Fibroblast of gingiva (primary cell): Measurements from ENCODE around the gene RAP2B.
A peak's percentile ranks its signal among the peaks of the same experiment; 100 is the strongest.
"Not testable (repeated sequence)": the region's sequence is repeated elsewhere in the genome, so short reads cannot be mapped to it uniquely, and the experiment has no call there.

Experiments
- DNase-seq: peaks from one replicate; pipeline ENCODE4 v3.0.0-alpha.2; 2011; ENCODE audit warnings: low read depth

Gene RAP2B

DNA sequence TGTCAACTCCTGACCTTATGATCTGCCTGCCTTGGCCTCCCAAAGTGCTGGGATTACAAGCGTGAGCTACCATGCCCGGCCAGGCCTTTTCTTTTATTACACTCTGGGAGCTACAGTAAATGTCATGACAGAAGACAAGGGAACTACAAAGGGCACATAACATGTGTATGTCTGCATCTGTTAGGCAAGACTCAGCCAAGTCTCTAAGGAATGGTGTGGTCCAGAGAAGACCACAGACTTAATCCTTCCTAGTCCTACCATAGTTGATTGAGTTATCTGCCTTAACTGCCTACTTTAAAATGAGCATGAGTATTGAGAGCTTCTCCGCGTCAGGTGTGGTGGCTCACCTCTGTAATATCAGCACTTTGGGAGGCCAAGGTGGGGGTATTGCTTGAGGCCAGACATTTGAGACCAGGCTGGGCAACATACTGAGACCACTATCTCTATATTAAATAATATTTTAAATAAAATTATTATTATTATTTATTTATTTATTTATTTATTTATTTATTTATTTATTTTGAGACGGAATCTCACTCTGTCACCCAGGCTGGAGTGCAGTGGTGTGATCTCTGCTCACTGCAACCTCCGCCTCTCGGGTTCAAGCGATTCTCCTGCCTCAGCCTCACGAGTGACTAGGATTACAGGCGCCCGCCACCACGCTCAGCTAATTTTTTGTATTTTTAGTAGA lies 31.9 kb downstream of the RAP2B start:
- not testable (repeated sequence) for DNase-seq

DNA sequence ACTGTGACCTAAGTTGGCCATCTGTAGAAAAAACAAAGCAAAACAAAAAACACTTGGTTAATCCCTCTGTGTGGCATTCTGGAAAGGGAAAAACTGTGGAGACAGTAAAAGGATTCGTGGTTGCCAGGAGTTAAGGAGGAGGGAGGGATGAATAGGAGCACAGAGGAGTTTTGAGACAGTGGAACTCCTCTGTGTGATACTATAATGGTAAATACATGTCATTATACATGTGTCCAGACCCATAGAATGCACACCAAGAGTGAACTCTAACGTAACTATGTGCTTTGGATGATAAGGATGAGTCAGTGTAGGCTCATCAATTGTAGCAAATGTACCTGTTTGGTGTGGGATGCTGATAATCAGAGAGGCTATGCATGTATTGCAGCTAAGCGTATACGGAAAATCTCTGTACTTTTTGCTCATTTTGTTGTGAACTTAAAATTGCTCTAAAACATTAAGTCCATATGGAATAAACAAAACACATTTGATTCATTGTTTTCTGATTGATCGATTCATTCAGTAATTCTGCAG lies 33.4 kb downstream of the RAP2B start:
- DNase-seq: no peak

GRCh38 chr3:153209596-153209995 lies 47.6 kb downstream of the RAP2B start:
- DNase-seq: peak; percentile 46

GRCh38 chr3:153210146-153210545 lies 48.1 kb downstream of the RAP2B start:
- peak; percentile 25 for DNase-seq

GRCh38 chr3:153210660-153211059 lies 48.6 kb downstream of the RAP2B start:
- DNase-seq: peak; percentile 77

DNA sequence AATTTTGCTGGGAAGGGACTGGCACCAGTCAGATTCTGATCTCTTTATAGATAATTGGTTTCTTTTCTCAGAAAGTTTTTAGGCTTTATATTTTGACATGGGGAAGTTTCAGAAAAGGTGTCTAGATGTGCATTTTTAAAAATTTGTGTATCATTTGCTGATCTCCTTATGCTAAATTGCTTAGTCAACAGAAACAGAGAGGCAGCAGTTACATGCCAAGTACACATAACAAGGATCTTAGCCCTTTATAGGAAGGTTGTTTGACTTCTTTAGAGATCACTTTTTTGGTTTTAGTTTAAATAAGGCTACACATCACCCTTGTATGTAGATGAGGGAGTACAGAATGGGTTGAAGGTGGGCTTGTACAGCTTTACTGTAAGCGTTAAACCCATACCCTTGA lies 53.5 kb downstream of the RAP2B start:
- no peak for DNase-seq

DNA sequence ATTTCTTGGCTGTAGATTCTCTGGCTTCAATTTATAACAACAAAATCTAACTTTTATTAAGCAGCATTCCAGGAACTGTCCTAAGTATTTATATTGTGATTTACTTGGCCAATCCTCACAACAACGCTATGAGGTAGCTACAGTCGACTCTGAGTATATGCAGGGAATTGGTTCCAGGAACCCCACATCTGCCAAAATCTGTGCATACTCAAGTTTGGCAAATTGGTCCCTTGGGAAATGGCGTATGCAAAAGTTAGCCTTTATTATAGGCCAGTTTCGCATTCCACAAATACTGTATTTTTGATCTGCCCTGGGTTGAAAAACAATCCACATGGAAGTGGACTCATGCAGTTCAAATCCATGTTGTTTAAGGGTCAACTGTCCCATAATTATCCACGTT lies 53.9 kb downstream of the RAP2B start:
- peak; percentile 73 for DNase-seq

GRCh38 chr3:153216928-153217327 lies 54.9 kb downstream of the RAP2B start:
- DNase-seq: no peak

GRCh38 chr3:153219146-153219545 lies 57.1 kb downstream of the RAP2B start:
- DNase-seq: peak; percentile 10
